ENCODE results near the gene PCBP4.

GRCh38 chr3:51980253-51980652 lies 13.0 kb upstream of the PCBP4 start:
- no peak for TF ChIP-seq CTCF (IDR thresholded peaks at IDR 0.05)
- no peak for TF ChIP-seq EZH2 (IDR thresholded peaks at IDR 0.05)
- TF ChIP-seq EZH2phosphoT487 (IDR thresholded peaks at IDR 0.05) = no peak

Measured in neural progenitor cell (in vitro differentiated cells).